ENCODE results near the gene RAPGEFL1. TPM values are rescaled to one million over a fixed set of nuclear protein-coding genes. Genes with fewer than 3 reads are reported as not detected.
"Not testable (repeated sequence)": the region's sequence is repeated elsewhere in the genome, so short reads cannot be mapped to it uniquely, and the experiment has no call there.

Gene RAPGEFL1
- total RNA-seq, 1 experiment from 2014 or later: 23.6 TPM

DNA sequence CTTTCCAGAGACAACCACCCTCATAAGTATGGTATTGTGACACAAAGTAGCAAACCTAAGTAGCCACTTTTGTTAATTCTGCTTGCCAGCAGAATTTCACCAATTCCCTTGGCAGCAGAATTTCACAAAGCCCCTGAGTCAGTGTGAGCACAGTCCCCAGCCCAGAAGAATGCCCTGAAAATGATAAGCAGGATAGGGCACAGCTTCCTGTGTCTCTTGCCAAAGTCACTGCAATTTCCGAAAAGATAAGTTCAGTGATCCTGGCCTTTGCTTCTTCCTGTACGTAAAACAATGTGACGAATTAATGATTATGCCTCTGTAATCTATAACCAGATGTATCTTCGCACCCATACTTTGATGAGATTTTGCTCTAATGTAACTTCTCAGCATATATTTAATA lies 25.9 kb downstream of the RAPGEFL1 start:
- no peak overlapping the region for H4K91ac ChIP-seq (ENCODE audit: insufficient read length, low read depth, low read length)
- no peaks in the 10 kb centered on the region for H3K79me1 ChIP-seq (ENCODE audit: insufficient read depth, low read depth, low read length, poor library complexity, severe bottlenecking)
- H4K20me1 ChIP-seq (ENCODE audit: control insufficient read depth, insufficient read depth, insufficient read length): no peaks in the 10 kb centered on the region
- H3K56ac ChIP-seq (ENCODE audit: insufficient read length, low read depth, low read length): no peak overlapping the region
- H3K9me3 Mint-ChIP-seq: no peaks in the 10 kb centered on the region; a peak in 1 of 5 replicates
- no peaks in the 10 kb centered on the region; a peak in 1 of 7 replicates for H3K36me3 Mint-ChIP-seq (ENCODE audit: insufficient read depth in 1 of 3, low read depth in 3 of 3)
- H4K5ac ChIP-seq (ENCODE audit: insufficient read length, low read depth, low read length): no peak overlapping the region
- no peaks in the 10 kb centered on the region for H3K4me1 Mint-ChIP-seq
- no peak overlapping the region for H2AK5ac ChIP-seq (ENCODE audit: insufficient read length, low read length)
- no peak overlapping the region for H2BK12ac ChIP-seq (ENCODE audit: insufficient read length, low read depth, low read length)
- no peak overlapping the region for H3K23ac ChIP-seq (ENCODE audit: insufficient read length, low read depth, low read length)
- H3K9me3 ChIP-seq (ENCODE audit: control insufficient read depth, low read depth, low read length): no peaks in the 10 kb centered on the region
- no peak overlapping the region for H2BK20ac ChIP-seq (ENCODE audit: low read depth, low read length, poor library complexity, severe bottlenecking)
- no peak overlapping the region for H2BK120ac ChIP-seq (ENCODE audit: low read depth, low read length, poor library complexity, severe bottlenecking)
- H4K8ac ChIP-seq (replicated peaks; ENCODE audit: insufficient read length, low read depth, low read length): no peak overlapping the region
- H3K9ac ChIP-seq (ENCODE audit: extremely low read depth, insufficient read length, low read length): no peak overlapping the region
- H3K18ac ChIP-seq (ENCODE audit: insufficient read length, low read depth, low read length): no peak overlapping the region
- no peak overlapping the region for H3K27ac ChIP-seq (ENCODE audit: insufficient read length, low read depth, low read length)
- no peaks in the 10 kb centered on the region for H3K23me2 ChIP-seq (ENCODE audit: insufficient read length, low read depth, low read length, poor library complexity, severe bottlenecking)
- H3K4me1 ChIP-seq (ENCODE audit: insufficient read depth, low read length): no peaks in the 10 kb centered on the region
- no peaks in the 10 kb centered on the region for H3K27me3 ChIP-seq (ENCODE audit: insufficient read depth, low read length)
- no peak overlapping the region for H3K14ac ChIP-seq (ENCODE audit: insufficient read depth, low read length)
- H2AFZ ChIP-seq (ENCODE audit: low read length): no peak overlapping the region
- H3K4ac ChIP-seq (ENCODE audit: low read depth, low read length): no peak overlapping the region
- no peaks in the 10 kb centered on the region for H3K79me2 ChIP-seq (ENCODE audit: insufficient read depth, low read length)
- H3T11ph ChIP-seq (ENCODE audit: low read length): no peak overlapping the region
- no peak overlapping the region for H3K27ac Mint-ChIP-seq
- no peak for DNase-seq
- TF ChIP-seq CTCF (conservative IDR thresholded peaks at IDR 0.05): no peak
- WGBS (ENCODE audit: extremely low coverage, insufficient read length, low lambda C conversion rate): no CpG with 5 or more reads among the region's 4 CpGs
- peaks cover 6% of the 10 kb centered on the region for H3K27me3 Mint-ChIP-seq (ENCODE audit: low read depth)
- no peak overlapping the region for H2BK15ac ChIP-seq (ENCODE audit: low read depth, low read length)
- H2BK5ac ChIP-seq (ENCODE audit: insufficient read length, low read length): no peak overlapping the region
- no peak overlapping the region for H3K4me2 ChIP-seq (ENCODE audit: insufficient read depth, insufficient read length, low read length)
- H3K4me3 Mint-ChIP-seq: no peak overlapping the region

DNA sequence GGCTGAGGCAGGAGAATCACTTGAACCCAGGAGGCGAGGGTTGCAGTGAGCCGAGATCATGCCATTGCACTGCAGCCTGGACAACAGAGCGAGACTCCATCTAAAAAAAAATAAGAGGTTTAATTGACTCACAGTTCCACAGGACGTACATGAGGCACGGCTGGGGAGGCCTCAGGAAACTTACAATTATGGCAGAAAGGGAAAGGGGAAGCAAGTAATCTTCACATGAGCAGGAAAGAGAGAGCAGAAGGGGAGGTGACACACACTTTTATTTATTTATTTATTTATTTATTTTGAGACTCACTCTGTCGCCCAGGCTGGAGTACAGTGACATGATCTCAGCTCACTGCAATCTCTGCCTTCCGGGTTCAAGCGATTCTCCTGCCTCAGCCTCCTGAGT lies 28.9 kb downstream of the RAPGEFL1 start:
- no CpG with 5 or more reads among the region's 8 CpGs for WGBS (ENCODE audit: extremely low coverage, insufficient read length, low lambda C conversion rate)
- not testable (repeated sequence) for H3K23me2 ChIP-seq (ENCODE audit: insufficient read length, low read depth, low read length, poor library complexity, severe bottlenecking); H3K14ac ChIP-seq (ENCODE audit: insufficient read depth, low read length); H3K27me3 Mint-ChIP-seq (ENCODE audit: low read depth); H3K79me1 ChIP-seq (ENCODE audit: insufficient read depth, low read depth, low read length, poor library complexity, severe bottlenecking); H3K27me3 ChIP-seq (ENCODE audit: insufficient read depth, low read length); H3T11ph ChIP-seq (ENCODE audit: low read length); H3K4me1 Mint-ChIP-seq; H3K27ac Mint-ChIP-seq; H4K91ac ChIP-seq (ENCODE audit: insufficient read length, low read depth, low read length); H3K4me2 ChIP-seq (ENCODE audit: insufficient read depth, insufficient read length, low read length); H2BK20ac ChIP-seq (ENCODE audit: low read depth, low read length, poor library complexity, severe bottlenecking); H4K5ac ChIP-seq (ENCODE audit: insufficient read length, low read depth, low read length); H2BK12ac ChIP-seq (ENCODE audit: insufficient read length, low read depth, low read length); H3K4me3 Mint-ChIP-seq; H3K9me3 ChIP-seq (ENCODE audit: control insufficient read depth, low read depth, low read length); H3K18ac ChIP-seq (ENCODE audit: insufficient read length, low read depth, low read length); H2BK5ac ChIP-seq (ENCODE audit: insufficient read length, low read length); H2AFZ ChIP-seq (ENCODE audit: low read length); H3K9me3 Mint-ChIP-seq; H2BK15ac ChIP-seq (ENCODE audit: low read depth, low read length); H4K8ac ChIP-seq (replicated peaks; ENCODE audit: insufficient read length, low read depth, low read length); DNase-seq; H3K56ac ChIP-seq (ENCODE audit: insufficient read length, low read depth, low read length); H4K20me1 ChIP-seq (ENCODE audit: control insufficient read depth, insufficient read depth, insufficient read length); H3K4me1 ChIP-seq (ENCODE audit: insufficient read depth, low read length); H3K4ac ChIP-seq (ENCODE audit: low read depth, low read length); H2AK5ac ChIP-seq (ENCODE audit: insufficient read length, low read length); H3K27ac ChIP-seq (ENCODE audit: insufficient read length, low read depth, low read length); H2BK120ac ChIP-seq (ENCODE audit: low read depth, low read length, poor library complexity, severe bottlenecking); H3K36me3 Mint-ChIP-seq (ENCODE audit: insufficient read depth in 1 of 3, low read depth in 3 of 3); H3K9ac ChIP-seq (ENCODE audit: extremely low read depth, insufficient read length, low read length); H3K23ac ChIP-seq (ENCODE audit: insufficient read length, low read depth, low read length); H3K79me2 ChIP-seq (ENCODE audit: insufficient read depth, low read length)

Measured in H9 (cell line).